ENCODE data around the gene B4GALT2.

- TF ChIP-seq YY1 (IDR thresholded peaks at IDR 0.05; ENCODE audit: low read depth, low read length): no peak
- TF ChIP-seq ATF3 (IDR thresholded peaks at IDR 0.05; ENCODE audit: insufficient read depth, low read depth, low read length): no peak
- no peak for TF ChIP-seq NRF1 (IDR thresholded peaks at IDR 0.05; ENCODE audit: low read depth, low read length)
- TF ChIP-seq EP300 (IDR thresholded peaks at IDR 0.05; ENCODE audit: borderline replicate concordance in 1 of 2, low read depth in 2 of 2, low read length in 2 of 2): no peak
- no peak for TF ChIP-seq JUN (IDR thresholded peaks at IDR 0.05; ENCODE audit: low read depth, low read length)
- TF ChIP-seq RFX5 (IDR thresholded peaks at IDR 0.05; ENCODE audit: borderline replicate concordance, low read depth, low read length): no peak
- no peak for TF ChIP-seq POLR2A (IDR thresholded peaks at IDR 0.05; ENCODE audit: control extremely low read depth in 1 of 2, low read depth in 2 of 2, low read length in 2 of 2)
- no peak for TF ChIP-seq JUND (IDR thresholded peaks at IDR 0.05; ENCODE audit: low read length)
- TF ChIP-seq GTF2F1 (IDR thresholded peaks at IDR 0.05; ENCODE audit: borderline replicate concordance, low read depth, low read length): no peak
- TF ChIP-seq, protein P1, sequence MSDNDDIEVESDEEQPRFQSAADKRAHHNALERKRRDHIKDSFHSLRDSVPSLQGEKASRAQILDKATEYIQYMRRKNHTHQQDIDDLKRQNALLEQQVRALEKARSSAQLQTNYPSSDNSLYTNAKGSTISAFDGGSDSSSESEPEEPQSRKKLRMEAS (IDR thresholded peaks at IDR 0.05): no peak
These were observed 17.3 kb upstream of the B4GALT2 start for GRCh38 chr1:43961692-43962091.

Measured in H1 (cell line).